RPMI7951 (cell line): ENCODE data around the gene HOXB3. TPM values are rescaled to one million over a fixed set of nuclear protein-coding genes. Genes with fewer than 3 reads are reported as not detected.

Experiments
- DNase-seq: peaks from one replicate; pipeline ENCODE4 v3.0.0-alpha.2; 2012; ENCODE audit warnings: low read depth
- total RNA-seq: library from RNA; depleted of rRNA; stranded (reverse); fragments of >200 nt; shearing (Covaris generic); gene quantifications from 2 replicates; pipeline ENCODE4 v1.2.3, GENCODE V29; 2014

HOXB3 gene
- total RNA-seq, 1 experiment from 2014 or later, result 7.9 TPM

DNA sequence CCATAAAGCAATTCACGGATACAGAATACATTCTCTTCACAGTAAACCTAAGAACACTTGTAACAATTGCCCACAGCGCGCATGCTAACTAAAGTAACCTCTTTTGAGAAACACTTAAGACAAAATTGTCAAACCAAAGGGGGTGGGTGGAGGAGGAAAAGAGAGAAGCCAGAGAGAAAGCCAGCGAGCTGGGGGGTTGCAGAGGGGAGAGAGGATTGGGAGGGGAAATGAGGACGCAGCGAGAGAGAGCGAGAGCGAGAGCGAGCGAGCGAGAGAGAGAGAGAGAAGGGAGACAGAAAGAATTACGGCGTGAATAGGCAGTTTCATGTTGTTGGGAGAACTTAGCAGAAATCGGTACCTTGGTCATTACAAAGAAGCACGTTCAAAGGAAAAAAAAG, 22.4 kb upstream of the HOXB3 start:
- peak; percentile 33 for DNase-seq

DNA sequence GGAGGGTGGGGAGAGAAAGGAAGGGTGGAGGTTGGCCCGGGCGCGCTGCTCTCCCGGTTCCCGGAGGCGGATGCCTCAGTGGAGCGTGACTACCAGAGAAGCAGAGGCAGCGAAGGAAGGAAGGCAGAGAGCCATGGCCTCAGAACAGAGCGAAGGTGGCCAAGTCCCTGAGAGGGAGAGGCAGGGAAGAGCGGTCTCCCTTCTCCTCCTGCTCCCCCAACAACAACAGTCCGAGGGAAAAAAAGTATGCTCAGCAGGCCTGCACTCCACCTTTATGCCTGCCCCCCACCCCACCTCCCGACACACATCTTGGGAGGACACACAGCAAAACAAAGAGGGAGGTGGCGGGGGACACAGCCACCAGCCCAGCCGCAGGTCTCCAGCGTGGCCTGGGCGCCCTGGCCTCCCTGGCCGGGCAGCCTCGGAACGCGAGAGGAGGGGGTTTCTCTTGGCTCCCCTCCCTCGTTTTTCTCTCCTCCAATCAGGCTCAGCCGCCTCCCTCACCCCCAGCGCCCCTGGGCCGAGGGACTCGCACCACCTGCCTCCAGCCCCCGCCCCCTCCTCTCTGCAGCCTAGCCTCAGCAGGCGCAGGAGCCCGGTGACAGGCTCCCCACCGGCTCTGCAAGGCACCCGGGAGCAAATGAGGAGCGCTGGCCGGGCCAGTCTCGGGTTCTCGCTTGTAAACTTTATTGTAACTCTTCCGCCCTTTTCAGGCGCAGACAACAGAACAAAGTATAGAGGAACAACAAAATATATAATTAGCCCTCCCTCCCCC, 21.8 kb upstream of the HOXB3 start:
- DNase-seq, result peak; percentile 32

DNA sequence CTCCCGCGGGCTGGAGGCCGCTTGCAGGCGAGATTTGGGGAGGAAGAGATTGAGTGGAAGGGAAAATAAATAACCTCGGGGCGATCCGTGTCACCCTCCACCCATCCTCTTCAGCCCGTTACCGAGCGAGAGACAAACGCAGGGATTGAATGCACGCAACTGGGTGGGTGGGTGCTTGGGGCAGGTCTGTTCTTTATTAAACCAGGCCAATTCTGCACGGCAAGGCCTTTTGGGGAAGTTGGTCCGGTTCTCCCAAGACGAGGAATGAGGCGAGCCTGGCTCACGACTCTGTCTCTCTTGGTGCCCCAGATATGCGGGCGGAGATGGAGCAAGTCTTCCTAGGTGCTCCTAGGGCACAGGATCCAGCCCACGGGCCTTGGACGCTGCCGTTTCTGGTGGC, 21.2 kb upstream of the HOXB3 start:
- DNase-seq, result peak; percentile 52

DNA sequence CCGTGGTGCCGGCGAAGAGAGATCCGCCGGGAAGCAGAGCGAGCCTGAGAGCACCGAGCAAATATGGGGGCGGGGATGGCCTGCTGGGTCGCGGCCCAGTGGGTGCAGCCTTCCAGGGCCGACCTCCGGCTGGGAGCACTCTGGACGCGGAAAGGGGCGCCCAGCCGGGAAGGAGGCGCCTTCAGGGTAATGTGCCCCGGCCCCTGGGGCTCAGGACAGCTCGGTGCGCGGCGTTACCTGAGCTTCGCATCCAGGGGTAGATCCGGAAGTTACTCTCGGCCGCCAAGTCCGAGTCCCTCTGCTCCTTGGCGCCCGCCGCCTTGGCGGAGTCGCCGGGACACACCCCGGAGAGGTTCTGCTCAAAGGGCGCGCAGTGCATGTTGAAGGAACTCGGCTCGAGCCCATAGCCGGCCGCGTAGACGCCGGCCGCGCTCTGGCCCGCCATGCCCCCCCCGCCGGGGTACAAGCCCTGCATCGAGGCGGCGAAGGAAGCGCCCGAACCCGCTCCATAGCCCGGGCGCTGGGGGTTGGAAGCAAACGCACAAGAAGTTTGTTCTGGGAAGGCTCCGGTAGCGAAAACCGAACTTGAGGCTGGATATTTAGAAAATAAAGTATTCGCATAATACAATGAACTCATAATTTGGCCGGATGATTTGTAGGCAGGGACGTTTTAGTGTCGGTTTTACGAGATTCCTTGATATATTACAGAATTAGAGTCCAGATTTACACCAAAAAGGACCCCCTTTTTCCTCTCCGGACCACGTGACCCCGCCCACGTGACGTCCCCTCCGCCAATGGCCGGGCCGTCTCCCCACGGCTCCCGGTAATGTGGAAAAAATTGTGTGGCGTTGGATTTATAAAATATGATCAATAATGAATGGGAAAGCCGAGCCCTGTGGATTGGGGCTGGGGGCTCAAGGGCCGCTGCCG, 20.5 kb upstream of the HOXB3 start, which contains the start of gene HOXB7:
TSS of gene HOXB7 (minus strand) at position 736 of the 930 bp plus-strand sequence. CDS start at position 637, 99 bp downstream.
- DNase-seq, result peak; percentile 58

DNA sequence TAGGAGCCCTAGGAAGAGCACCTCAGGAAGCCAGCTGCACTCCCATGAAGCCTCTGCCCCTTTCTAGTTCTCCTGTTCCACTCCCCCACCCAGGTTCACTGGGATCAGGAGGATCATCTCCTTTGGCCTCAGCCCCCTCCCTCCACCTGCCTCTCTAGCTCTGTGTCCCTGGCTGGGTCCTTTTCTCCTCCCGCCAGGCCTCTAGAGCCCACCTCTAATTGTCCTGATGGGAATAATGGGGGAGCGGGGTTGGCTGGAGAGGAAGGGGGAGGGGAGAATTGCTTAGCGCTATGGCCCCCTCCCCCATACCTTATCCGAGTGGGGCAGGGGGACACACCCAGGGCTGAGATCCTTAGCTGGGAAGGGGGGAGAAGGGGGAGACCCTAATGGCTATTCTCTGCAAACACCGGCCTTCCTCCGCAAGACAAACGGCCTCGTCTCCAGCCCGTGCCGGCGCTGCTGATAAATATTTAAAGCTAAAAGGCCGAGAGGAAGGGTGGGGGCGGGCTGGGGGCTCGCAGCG, 19.8 kb upstream of the HOXB3 start:
- no peak for DNase-seq

DNA sequence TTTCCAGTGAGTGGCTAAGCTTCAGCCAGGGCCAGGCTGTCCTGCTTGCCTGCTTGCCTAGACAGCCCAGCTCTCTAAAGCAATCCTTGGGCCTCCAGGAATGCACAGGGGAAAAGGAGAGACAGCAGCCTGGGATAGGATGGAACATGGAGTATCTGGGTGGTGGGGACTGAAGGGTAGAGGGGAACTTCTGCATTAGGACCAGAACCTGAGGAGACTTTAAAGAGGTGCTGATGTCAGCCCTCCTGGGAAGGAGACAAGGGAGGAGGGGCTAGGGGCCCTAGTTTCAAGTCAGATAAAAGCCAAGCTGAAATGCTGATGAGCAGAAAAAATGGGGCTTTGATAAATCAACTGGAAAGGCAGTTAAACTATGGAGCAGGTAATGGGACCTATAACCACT, 19.0 kb upstream of the HOXB3 start:
- DNase-seq, result no peak

DNA sequence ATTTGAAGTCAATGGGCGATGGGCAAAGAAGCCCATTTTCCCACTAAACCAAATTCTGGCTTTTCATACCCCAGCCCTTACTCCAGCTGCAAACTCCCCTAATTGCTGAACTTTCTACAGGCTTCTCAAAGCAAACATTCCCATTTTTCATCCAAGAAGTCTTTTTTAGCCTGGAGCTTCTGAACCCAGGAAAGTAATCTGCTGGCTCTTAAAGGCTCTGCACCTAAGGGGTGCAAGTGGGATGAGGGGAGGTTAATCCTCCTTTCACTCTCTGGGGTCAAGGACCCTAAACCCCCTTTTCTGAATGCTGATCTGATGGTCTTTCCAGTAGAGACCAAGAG, 18.4 kb upstream of the HOXB3 start:
- no peak for DNase-seq

DNA sequence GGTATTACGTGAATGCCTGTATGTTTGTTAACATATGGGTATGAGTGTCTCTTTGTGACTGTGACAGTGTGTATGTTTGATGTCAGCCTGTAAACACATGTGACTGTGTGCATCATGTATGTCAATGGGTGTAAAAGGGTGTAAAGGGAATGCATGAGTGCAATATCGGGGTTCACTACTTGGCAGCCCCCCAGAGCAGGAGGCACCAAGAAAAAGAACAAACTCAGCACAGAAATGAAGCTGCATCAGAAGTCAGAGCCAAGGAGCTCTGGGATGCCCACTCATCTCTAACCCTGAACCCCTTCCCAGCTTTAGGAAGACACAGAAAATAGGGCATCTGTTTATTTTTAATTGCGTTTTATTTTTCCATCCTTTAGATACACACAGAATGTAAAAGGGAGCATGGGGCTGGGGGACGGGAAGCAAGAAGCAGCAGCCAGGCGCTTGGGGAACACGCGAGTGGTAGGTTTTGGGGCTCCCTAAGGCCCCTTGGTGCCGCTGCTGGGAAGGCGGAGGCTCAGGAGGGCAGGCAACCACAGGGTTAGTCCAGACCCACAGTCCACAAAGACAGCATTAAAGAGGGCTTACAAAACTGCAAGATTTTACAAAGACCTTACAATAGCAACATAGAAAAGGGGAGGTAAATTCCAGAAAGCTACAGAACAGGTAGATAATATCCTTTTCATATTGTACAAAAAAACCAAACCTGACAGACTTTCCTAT, 17.0 kb upstream of the HOXB3 start:
- DNase-seq, result no peak

DNA sequence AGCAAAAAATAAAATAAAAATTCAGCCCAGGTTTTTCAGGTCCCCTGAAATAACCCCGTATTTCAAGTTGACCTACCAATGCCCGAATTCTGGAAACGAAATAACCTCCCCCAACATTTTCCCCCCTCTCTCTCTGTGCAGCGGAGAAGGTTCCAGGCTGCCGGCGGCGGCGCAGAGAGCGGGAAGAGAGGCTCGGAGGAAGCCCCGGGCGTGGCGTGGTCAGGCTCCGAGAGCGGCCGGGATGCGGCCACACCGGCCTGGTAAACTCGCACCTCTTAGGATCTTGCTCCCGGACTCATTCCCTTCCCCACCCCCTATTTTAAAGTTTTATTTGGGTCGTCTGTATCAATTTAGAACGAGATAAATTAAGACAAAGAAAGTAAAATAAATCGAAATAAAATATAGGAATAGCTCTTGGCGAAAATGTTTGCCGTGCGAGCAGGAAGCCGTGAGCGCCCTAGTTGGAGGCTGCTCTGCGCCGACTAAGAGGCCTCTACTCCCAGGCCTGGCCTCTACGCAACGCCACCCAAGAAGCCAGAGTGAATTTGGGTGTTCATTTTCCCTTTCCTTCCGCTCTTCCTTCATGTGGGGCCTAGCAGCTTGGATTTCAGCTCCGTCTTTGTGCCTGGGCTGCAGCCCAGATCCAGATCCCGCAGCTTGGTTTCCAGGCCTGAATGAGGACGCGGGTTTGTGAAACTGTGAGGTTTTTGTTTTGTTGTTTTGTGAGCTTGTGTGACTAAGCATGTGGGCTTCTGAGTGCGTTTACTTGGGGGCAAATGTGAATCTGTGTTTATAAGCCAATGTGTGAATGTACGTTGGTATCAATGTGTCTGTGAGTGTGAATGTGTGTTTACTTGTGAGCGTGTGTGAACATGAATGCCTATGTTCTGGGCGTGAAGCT, 16.2 kb upstream of the HOXB3 start:
- no peak for DNase-seq

DNA sequence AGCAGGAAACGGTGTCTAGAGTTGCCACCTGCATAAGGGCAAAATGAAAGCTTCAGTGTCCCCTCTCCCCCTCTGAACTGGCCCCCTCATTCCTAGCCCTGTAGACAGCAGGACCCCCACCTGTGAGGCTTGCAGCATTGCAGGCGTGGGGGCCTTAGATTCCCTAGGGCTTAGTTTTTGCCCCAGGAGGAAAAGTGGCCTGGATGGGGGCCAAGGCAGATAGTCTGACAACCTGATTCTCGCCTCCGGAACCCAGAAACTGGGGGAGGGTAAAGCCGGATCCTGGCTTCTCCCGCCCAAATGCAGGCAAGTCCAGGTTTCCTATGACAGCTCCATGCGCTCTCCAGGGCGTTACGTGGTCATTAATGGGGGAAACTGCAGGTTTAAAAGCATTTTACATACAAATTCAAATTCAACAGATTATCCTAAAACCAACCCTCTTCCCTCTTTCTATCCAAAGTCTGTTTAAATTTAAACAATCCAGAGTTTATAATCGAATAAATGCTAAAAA, 15.4 kb upstream of the HOXB3 start:
- no peak for DNase-seq

DNA sequence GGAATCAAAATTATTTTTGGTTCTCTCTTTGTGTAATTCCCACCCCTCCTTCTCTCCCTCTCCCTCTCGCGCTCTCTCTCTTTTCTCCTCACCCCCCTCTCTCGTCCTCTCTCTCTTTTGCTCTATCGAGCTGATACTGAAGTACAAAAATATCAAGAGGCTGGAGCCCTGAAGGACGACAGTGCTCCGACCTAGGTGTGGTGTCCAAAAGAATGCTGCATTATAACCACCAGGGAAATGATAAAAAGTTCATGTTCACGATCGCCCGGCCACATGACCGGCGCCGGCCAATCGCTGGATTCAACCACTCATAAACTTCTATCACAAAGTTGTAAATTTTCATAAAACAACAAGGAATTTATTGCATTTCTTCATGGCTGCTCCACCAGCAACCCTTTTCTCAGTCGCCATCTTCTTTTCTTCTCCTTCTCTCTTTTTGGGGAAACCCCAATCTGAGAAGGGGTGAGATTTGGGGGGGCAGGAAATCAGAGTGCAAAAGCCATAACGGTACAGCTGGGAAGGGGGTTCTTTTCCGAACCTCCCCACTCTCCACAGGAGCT, 14.8 kb upstream of the HOXB3 start, which contains the start of gene HOXB6:
TSS of gene HOXB6 (minus strand) at position 217 of the 560 bp plus-strand sequence. CDS start 6,836 bp downstream, outside the sequence.
- peak; percentile 71 for DNase-seq

DNA sequence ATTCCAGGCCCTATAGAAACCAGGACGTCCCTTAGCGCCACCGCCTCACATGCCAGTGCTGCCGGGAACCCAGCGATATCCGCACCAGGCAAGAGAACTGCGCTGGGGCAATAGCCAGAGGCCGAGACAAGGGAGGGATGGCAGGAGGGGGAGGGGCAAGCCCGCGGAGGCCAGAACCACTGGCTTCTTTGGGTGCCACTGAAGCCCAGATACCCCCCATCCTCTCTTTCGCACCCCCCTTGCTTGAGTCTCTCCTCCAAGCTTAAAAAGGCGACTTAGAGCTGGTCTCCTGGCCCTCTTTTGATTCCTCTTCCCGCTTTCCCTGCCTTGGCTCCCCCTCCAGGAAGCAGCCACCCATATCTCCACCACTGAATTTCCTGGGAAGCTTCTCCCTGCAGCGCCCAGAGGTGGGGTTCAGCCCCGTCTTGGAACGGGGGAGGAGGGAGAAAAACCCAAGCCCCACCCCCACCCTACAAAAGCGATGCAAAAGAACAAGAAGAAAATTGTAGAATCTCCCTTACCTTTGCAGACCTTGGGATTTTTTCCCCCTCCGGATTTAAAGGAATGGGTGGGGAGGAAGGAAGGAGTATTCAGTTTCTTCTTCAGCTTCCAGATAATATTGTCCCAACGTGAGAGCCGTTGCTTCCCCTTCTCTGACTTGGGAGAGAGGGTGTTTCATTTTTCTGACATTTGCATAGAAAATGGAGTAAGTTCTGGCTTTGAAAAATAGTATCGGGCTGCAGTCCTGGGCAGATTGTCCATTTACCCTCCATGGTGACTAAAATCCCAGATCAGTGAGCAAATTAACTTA, 14.1 kb upstream of the HOXB3 start:
- peak; percentile 78 for DNase-seq

DNA sequence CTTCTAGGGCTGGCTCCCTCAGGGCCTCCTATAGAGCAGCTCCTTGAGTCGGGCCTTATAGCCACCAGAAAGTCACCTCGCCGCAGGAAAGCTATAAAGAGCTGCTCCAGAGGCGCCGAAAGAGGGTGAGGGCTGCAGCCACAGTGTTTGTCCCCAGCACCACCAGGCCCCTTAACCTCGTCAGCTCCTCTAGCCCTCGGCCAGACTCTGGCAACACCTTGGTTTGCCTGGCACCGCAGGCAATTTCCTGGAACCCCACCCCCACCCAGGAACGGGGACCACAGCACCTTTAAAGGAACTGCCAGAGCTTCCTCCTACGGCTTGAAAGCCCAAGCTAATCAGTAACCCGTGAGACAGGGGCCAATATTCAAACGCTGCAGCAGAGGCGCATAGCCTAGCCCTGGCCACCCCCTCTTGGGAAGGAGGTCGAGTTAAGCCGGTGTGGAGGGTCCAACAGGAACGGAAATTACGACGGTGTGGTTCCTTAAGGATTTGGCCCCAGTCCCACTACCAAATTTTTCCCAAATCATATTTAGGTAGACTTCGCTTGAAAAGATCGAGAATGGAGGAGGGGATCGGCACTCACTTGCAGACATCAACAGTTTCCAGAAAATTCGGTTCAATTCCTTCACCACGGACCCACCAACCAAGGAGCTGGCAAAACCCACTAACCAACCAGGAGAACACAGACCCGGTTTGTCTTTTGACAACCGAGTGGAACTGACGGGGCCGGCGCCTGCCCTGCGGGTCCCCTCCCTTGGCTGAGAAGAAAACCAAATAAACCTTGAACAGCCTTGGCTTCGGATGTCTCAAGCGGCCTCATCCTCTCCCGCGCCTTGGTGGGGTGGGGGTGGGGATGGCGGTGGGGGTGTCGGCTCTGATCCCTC, 11.7 kb upstream of the HOXB3 start:
- DNase-seq, result no peak

DNA sequence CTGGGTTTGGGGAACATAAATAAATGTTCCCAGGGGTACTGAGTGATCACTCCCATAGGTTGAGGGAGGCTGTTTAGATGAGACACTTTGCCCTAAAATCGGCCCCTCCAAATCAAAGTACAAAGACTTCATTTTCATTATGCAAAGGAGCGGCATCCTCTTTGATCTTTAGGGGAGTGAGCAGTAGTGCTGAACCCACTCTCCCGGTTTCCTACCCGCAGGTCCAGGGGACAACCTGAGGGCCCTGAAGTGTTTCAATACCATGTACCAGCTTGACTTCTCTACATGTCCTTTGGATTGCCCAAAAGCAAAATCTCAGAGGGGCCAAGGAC, 11.1 kb upstream of the HOXB3 start:
- no peak for DNase-seq

DNA sequence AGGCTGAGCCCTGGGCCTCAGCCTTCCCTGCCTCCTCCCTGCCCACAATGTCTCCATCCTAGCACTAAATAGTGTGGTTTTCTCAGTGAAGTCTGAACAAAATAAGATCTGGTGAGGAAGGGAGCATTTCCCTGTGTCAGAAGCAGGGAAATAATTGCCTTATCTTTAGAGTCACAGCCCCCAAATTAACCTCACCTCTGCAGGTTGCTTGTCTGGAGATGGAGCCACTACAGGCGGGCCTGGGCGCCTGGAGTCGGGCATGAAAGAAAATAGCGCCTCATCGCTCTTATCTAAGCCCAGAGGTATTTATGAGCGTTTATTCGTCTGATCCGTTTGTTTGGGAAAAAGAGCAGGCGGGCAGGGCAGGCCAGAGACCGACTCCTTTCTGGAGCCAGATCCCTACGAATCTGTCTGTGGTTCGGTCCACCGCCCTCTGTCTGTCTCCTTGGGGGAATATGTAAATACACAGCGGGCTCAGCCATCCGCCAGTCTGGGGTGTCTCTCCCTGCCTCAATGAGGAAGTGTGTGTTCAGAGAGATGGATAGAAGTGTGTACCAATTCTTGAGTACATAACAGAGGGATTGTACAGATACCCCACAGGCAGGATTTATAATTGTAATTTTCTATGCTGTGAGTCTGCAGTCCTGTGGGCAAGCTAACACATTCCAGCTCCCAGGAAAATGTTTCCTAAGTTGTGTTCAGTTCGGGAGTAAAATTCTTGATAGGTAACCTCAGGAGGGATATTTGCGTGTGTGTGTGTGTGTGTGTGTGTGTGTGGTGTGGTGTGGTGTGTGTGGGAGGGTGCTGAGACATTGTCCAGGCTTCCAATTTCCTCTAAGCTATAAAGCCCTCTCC, 10.4 kb upstream of the HOXB3 start:
- no peak for DNase-seq

DNA sequence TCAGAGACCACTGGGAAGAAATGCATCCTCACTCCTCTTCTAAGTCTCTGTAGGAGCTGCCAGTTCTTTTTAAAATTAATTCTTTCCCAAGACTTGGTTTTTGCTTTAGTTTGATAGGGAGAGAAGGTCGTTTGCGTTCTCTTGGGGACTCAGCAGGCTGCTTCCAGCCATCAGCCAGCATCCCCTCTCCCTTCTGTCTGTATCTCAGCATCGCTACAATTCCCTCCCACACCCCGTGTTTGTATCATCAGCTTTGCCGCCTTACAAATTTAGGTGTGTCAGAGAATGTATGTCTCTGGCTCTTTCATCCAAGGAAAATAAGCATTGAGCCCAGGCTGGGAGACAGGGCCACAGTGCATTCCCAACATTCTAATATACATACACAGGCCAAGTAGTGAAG, 9.3 kb upstream of the HOXB3 start:
- DNase-seq, result no peak

DNA sequence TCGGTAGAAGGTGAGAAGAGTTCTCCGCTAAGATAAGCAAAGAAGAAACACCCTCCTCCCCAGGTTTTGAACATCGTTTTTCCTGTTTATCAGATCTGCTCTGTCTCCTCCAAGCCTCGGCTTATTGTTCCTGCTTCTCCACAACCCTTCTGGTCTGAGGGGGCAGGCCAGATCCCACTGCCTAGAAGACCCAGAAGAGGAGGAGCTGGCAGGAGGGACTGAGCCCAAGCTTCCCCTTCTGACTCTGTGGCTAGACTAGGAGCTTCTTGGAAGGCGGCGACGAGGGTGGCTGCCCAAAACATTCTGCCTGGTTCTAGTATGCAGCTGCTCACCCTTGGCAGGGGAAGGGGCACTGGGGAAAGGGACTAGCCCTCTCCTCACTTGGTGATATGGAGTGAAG, 8.7 kb upstream of the HOXB3 start:
- no peak for DNase-seq
